ENCODE results near the gene CLPSL2.

GRCh38 chr6:35775031-35775430 lies 1.4 kb upstream of the CLPSL2 start:
- TF ChIP-seq CTCF (IDR thresholded peaks at IDR 0.05): no peak
- no peak for TF ChIP-seq POLR2A (IDR thresholded peaks at IDR 0.05)

All from heart left ventricle (tissue), 13 donors.